Stomach (tissue), 4 donors: Measurements from ENCODE around the gene ATP6V1G1.

Source experiments
- CTCF ChIP-seq, 7 experiments: fragments of 450-650 bp in 4 of 7; fragments of 200-600 bp in 3 of 7; sonication (generic) in 3 of 7; IDR thresholded peaks; one replicate each; pipeline ENCODE4 v1.5.1; 2016 to 2019; ENCODE audit warnings: antibody characterized with exemption in 7 of 7, control low read depth in 2 of 7, mild to moderate bottlenecking in 1 of 7
- EP300 ChIP-seq: sonication (generic); formaldehyde crosslinking; IDR thresholded peaks from one replicate; pipeline ENCODE4 v1.6.1; 2017; ENCODE audit warnings: antibody characterized with exemption
- POLR2A ChIP-seq, 4 donors: fragments of 450-650 bp; IDR thresholded peaks; one replicate each; pipeline ENCODE4 v1.6.1; 2016; ENCODE audit warnings: antibody characterized with exemption in 4 of 4, control low read depth in 2 of 4, mild to moderate bottlenecking in 1 of 4, moderate library complexity in 1 of 4
- POLR2AphosphoS5 ChIP-seq, 3 donors: sonication (generic); formaldehyde crosslinking; IDR thresholded peaks; one replicate each; pipeline ENCODE4 v1.6.1; 2016; ENCODE audit warnings: antibody characterized with exemption in 3 of 3

GRCh38 chr9:114539701-114540380, 47.7 kb upstream of the ATP6V1G1 start:
- TF ChIP-seq POLR2A (IDR thresholded peaks at IDR 0.05): no peak
- no peak for TF ChIP-seq EP300
- no peak for TF ChIP-seq CTCF (IDR thresholded peaks at IDR 0.05)
- no peak for TF ChIP-seq POLR2AphosphoS5 (IDR thresholded peaks at IDR 0.05)
